GM13977 (cell line): Measurements from ENCODE around the gene KRT33B.

Source experiments
- DNase-seq: peaks from one replicate; pipeline ENCODE4 v3.0.0; 2012; ENCODE audit warnings: low spot score
- in situ Hi-C: fragments of 300-500 bp; cut with MboI; formaldehyde crosslinking; loops from one replicate; pipeline ENCODE4 v1.12.0; 2022; ENCODE audit warnings: low sequenced_read_pairs, low pct_unique_long_range_greater_than_20kb, mixed read lengths, inconsistent platforms; ENCODE audit not compliant: unreplicated experiment
- TF ChIP-seq, protein P1 (sequence below): IDR thresholded peaks from 2 replicates; pipeline ENCODE4 v1.5.1; 2012; ENCODE audit warnings: mild to moderate bottlenecking, control low read depth; ENCODE audit not compliant: insufficient read depth; ENCODE audit errors: extremely low read depth, missing control alignments

Gene KRT33B

GRCh38 chr17:41394254-41394996, 24.8 kb upstream of the KRT33B start:
- TF ChIP-seq, protein P1, sequence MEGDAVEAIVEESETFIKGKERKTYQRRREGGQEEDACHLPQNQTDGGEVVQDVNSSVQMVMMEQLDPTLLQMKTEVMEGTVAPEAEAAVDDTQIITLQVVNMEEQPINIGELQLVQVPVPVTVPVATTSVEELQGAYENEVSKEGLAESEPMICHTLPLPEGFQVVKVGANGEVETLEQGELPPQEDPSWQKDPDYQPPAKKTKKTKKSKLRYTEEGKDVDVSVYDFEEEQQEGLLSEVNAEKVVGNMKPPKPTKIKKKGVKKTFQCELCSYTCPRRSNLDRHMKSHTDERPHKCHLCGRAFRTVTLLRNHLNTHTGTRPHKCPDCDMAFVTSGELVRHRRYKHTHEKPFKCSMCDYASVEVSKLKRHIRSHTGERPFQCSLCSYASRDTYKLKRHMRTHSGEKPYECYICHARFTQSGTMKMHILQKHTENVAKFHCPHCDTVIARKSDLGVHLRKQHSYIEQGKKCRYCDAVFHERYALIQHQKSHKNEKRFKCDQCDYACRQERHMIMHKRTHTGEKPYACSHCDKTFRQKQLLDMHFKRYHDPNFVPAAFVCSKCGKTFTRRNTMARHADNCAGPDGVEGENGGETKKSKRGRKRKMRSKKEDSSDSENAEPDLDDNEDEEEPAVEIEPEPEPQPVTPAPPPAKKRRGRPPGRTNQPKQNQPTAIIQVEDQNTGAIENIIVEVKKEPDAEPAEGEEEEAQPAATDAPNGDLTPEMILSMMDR = no peak
- no peak for DNase-seq
- in situ Hi-C loops = no loop called here

GRCh38 chr17:41393826-41394225, 24.2 kb upstream of the KRT33B start:
- TF ChIP-seq, protein P1 = no peak
- no peak for DNase-seq
- in situ Hi-C loops = no loop called here

GRCh38 chr17:41393294-41393693, 23.7 kb upstream of the KRT33B start:
- TF ChIP-seq, protein P1 = no peak
- no peak for DNase-seq

GRCh38 chr17:41392278-41392677, 22.7 kb upstream of the KRT33B start:
- DNase-seq = no peak
- TF ChIP-seq, protein P1 = no peak
- in situ Hi-C loops = no loop called here

More at GRCh38 chr17:41393294-41393693, 23.7 kb upstream of the KRT33B start:
- in situ Hi-C loops = no loop called here

DNA sequence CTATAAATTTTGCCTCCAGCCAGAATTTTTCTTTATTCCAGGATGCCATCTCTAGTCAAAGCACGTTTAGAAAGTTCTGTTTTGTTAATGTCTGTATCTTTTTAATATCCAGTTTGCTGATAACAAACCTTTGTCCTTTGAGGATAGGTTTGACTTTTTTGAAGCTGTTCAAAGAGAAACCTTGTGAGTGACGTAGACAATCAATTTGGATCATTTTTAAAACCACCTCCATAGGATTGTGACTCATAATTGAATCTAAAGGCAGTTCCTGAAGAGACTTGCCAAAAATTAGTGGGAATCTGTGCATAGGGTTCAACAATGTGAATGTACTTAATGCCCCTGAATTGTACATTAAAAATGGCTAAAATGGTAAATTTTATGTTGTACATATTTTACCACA, 21.9 kb upstream of the KRT33B start:
- TF ChIP-seq, protein P1 = no peak
- no peak for DNase-seq
- in situ Hi-C loops = no loop called here

DNA sequence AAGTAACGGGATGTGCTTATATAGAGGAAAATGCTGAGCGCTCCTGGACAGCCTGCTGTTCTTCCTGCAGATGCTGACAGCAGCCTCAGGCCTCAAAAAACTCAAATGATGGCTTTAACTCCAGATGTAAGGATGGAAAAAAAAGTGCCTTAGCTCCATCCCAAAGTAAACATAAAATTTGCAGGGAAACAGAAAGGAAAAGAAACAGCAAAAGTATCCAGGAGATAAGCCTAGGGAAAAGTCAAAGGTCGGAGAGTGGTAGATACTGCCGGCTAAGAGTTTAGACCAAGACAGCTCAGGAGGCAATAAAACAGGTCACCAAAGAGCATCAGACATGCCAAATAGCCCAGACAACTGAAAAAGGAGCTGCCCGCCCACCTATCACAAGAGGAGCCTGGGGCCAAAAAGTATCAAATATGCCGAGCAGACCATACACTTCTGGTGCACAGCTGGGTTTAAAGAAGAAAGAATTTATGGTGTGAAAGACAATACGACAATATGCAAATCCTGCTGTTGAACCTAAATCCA, 20.9 kb upstream of the KRT33B start:
- TF ChIP-seq, protein P1 = no peak
- DNase-seq = no peak
- in situ Hi-C loops = no loop called here

GRCh38 chr17:41387670-41388069, 18.1 kb upstream of the KRT33B start:
- in situ Hi-C loops = no loop called here
- TF ChIP-seq, protein P1 = no peak
- no peak for DNase-seq
